ENCODE data around the gene SFXN5.

SFXN5 gene

GRCh38 chr2:73033142-73033765, 38.3 kb downstream of the SFXN5 start:
- no peak for TF ChIP-seq CTCF (IDR thresholded peaks at IDR 0.05; ENCODE audit: low read depth, low read length, missing control alignments)
- no peak overlapping the region for H3K4me3 ChIP-seq (replicated peaks; ENCODE audit: low read depth, low read length)
- DNase-seq (ENCODE audit: extremely low read depth, low read depth): no peak

GRCh38 chr2:73032702-73033097, 38.8 kb downstream of the SFXN5 start:
- no peak for TF ChIP-seq CTCF (IDR thresholded peaks at IDR 0.05; ENCODE audit: low read depth, low read length, missing control alignments)
- no peak for DNase-seq (ENCODE audit: extremely low read depth, low read depth)
- H3K4me3 ChIP-seq (replicated peaks; ENCODE audit: low read depth, low read length): no peak overlapping the region

GRCh38 chr2:73031725-73032701, 39.5 kb downstream of the SFXN5 start:
- TF ChIP-seq CTCF (IDR thresholded peaks at IDR 0.05; ENCODE audit: low read depth, low read length, missing control alignments): no peak
- DNase-seq (ENCODE audit: extremely low read depth, low read depth): no peak
- H3K4me3 ChIP-seq (replicated peaks; ENCODE audit: low read depth, low read length): no peak overlapping the region

- DNase-seq (ENCODE audit: extremely low read depth, low read depth): no peak
- no peak for TF ChIP-seq CTCF (IDR thresholded peaks at IDR 0.05; ENCODE audit: low read depth, low read length, missing control alignments)
- no peak overlapping the region for H3K4me3 ChIP-seq (replicated peaks; ENCODE audit: low read depth, low read length)
These were observed 40.3 kb downstream of the SFXN5 start for GRCh38 chr2:73031095-73031678.

- DNase-seq (ENCODE audit: extremely low read depth, low read depth): no peak
- no peak for TF ChIP-seq CTCF (IDR thresholded peaks at IDR 0.05; ENCODE audit: low read depth, low read length, missing control alignments)
- H3K4me3 ChIP-seq (replicated peaks; ENCODE audit: low read depth, low read length): no peak overlapping the region
These were observed 42.7 kb downstream of the SFXN5 start for GRCh38 chr2:73028841-73029240.

- H3K4me3 ChIP-seq (replicated peaks; ENCODE audit: low read depth, low read length): no peak overlapping the region
- no peak for TF ChIP-seq CTCF (IDR thresholded peaks at IDR 0.05; ENCODE audit: low read depth, low read length, missing control alignments)
- DNase-seq (ENCODE audit: extremely low read depth, low read depth): no peak
These were observed 44.2 kb downstream of the SFXN5 start for GRCh38 chr2:73027340-73027739.

Data from HFF-Myc (cell line).